Choroid plexus epithelial cell (primary cell): ENCODE results near the gene HEATR9.

Experiments
- DNase-seq: peaks from one replicate; pipeline ENCODE4 v3.0.0-alpha.2; 2010; ENCODE audit warnings: low read depth
- H3K4me3 ChIP-seq: 2 replicates; pipeline ENCODE4 v1.5.1; 2011; ENCODE audit warnings: low read depth, mild to moderate bottlenecking, control low read depth, low read length, moderate library complexity
- CTCF ChIP-seq: conservative IDR thresholded peaks from 2 replicates; pipeline ENCODE4 v1.5.1; 2011; ENCODE audit warnings: low read depth, mild to moderate bottlenecking, control low read depth, inconsistent platforms, low read length, moderate library complexity

The HEATR9 gene

GRCh38 chr17:35825206-35825605 is 43.5 kb downstream of the HEATR9 start:
- DNase-seq, result no peak
- TF ChIP-seq CTCF, result no peak
- no peak overlapping the region for H3K4me3 ChIP-seq

GRCh38 chr17:35821308-35821707 is 47.4 kb downstream of the HEATR9 start:
- H3K4me3 ChIP-seq, result no peak overlapping the region
- TF ChIP-seq CTCF, result no peak
- no peak for DNase-seq

GRCh38 chr17:35819455-35819854 is 49.2 kb downstream of the HEATR9 start:
- no peak for DNase-seq
- TF ChIP-seq CTCF, result no peak

GRCh38 chr17:35817196-35817595 is 51.5 kb downstream of the HEATR9 start:
- no peak overlapping the region for H3K4me3 ChIP-seq
- no peak for DNase-seq
- no peak for TF ChIP-seq CTCF

More at GRCh38 chr17:35819455-35819854, 49.2 kb downstream of the HEATR9 start:
- H3K4me3 ChIP-seq, result no peak overlapping the region

- no peak for TF ChIP-seq CTCF
- DNase-seq, result no peak
Observed at GRCh38 chr17:35816723-35817122, 52.0 kb downstream of the HEATR9 start.

GRCh38 chr17:35812456-35812855 is 56.2 kb downstream of the HEATR9 start:
- TF ChIP-seq CTCF, result no peak
- no peak for DNase-seq
- H3K4me3 ChIP-seq, result no peak overlapping the region

More at GRCh38 chr17:35816723-35817122, 52.0 kb downstream of the HEATR9 start:
- H3K4me3 ChIP-seq, result no peak overlapping the region

GRCh38 chr17:35811759-35812158 is 56.9 kb downstream of the HEATR9 start:
- H3K4me3 ChIP-seq, result no peak overlapping the region
- no peak for DNase-seq
- no peak for TF ChIP-seq CTCF
